ENCODE data around the gene GPR15LG. TPM values are rescaled to one million over a fixed set of nuclear protein-coding genes. Genes with fewer than 3 reads are reported as not detected.

GPR15LG gene
- total RNA-seq, 2 donors from 2014 or later: not detected

- WGBS, 2 donors: 13 to 14% methylated on average over 4 of the region's 4 CpGs
- Histone ChIP-seq H3K27me3 (peaks cover 0 to 22% of the 10 kb centered on the region in 2 donors), H3K4me3 (no peak overlapping the region), H3K9me3 (no peaks in the 10 kb centered on the region), H3K4me1 (peaks cover 14% of the 10 kb centered on the region), H3K36me3 (replicated peaks in 1 of 2; ENCODE audit: insufficient read depth in 1 of 2, low read depth in 2 of 2) (no peaks in the 10 kb centered on the region), H3K27ac (no peak overlapping the region)
- DNase-seq: no peak
- no peak for TF ChIP-seq POLR2A (IDR thresholded peaks at IDR 0.05)
- TF ChIP-seq, protein P1, sequence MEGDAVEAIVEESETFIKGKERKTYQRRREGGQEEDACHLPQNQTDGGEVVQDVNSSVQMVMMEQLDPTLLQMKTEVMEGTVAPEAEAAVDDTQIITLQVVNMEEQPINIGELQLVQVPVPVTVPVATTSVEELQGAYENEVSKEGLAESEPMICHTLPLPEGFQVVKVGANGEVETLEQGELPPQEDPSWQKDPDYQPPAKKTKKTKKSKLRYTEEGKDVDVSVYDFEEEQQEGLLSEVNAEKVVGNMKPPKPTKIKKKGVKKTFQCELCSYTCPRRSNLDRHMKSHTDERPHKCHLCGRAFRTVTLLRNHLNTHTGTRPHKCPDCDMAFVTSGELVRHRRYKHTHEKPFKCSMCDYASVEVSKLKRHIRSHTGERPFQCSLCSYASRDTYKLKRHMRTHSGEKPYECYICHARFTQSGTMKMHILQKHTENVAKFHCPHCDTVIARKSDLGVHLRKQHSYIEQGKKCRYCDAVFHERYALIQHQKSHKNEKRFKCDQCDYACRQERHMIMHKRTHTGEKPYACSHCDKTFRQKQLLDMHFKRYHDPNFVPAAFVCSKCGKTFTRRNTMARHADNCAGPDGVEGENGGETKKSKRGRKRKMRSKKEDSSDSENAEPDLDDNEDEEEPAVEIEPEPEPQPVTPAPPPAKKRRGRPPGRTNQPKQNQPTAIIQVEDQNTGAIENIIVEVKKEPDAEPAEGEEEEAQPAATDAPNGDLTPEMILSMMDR (IDR thresholded peaks at IDR 0.05): no peak
- ATAC-seq: no peak
- intact Hi-C loops (cut with DNase I): no loop called here
These were observed 22.5 kb downstream of the GPR15LG start for GRCh38 chr10:84196083-84196482.

GRCh38 chr10:84196941-84197340 is 23.3 kb downstream of the GPR15LG start:
- ATAC-seq (no peak), DNase-seq (no peak)
- H3K36me3 ChIP-seq (replicated peaks in 1 of 2; ENCODE audit: insufficient read depth in 1 of 2, low read depth in 2 of 2): no peaks in the 10 kb centered on the region
- TF ChIP-seq, protein P1 (IDR thresholded peaks at IDR 0.05): no peak
- no peak for TF ChIP-seq POLR2A (IDR thresholded peaks at IDR 0.05)
- H3K4me1 ChIP-seq: peaks cover 14% of the 10 kb centered on the region
- H3K9me3 ChIP-seq: no peaks in the 10 kb centered on the region
- intact Hi-C loops (cut with DNase I): no loop called here
- 36 to 53% methylated on average over 5 of the region's 5 CpGs for WGBS, 2 donors
- H3K27ac ChIP-seq: no peak overlapping the region
- H3K4me3 ChIP-seq: no peak overlapping the region
- peaks cover 0 to 22% of the 10 kb centered on the region in 2 donors for H3K27me3 ChIP-seq

DNA sequence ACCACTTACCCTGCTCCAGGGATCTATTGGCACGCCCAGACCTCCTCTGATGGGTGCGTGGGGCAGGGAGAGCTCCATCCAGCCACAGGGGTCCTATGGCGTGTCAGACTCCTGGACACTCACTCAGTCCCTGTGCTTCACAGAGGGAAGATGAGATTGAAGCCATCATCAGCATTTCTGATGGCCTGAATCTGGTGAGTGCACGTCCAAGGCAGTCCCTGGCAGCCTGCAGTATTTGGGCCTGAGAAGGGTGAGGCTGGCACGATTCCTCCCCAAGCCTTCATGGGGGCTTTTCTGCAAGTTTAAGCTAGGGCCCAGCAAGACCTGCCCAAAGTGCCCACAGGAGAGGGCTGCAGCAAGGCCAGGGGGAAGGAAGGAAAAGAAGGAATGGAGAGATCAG is 24.0 kb downstream of the GPR15LG start:
- H3K4me1 ChIP-seq: peaks cover 14% of the 10 kb centered on the region
- TF ChIP-seq, protein P1 (IDR thresholded peaks at IDR 0.05): no peak
- no peak for TF ChIP-seq POLR2A (IDR thresholded peaks at IDR 0.05)
- intact Hi-C loops (cut with DNase I): no loop called here
- 43 to 53% methylated on average over 3 to 5 of the region's 5 CpGs for WGBS, 2 donors
- H3K4me3 ChIP-seq: no peak overlapping the region
- DNase-seq (no peak), ATAC-seq (no peak)
- peaks cover 0 to 22% of the 10 kb centered on the region in 2 donors for H3K27me3 ChIP-seq
- no peak overlapping the region for H3K27ac ChIP-seq
- H3K36me3 ChIP-seq (replicated peaks in 1 of 2; ENCODE audit: insufficient read depth in 1 of 2, low read depth in 2 of 2): no peaks in the 10 kb centered on the region
- H3K9me3 ChIP-seq: no peaks in the 10 kb centered on the region

DNA sequence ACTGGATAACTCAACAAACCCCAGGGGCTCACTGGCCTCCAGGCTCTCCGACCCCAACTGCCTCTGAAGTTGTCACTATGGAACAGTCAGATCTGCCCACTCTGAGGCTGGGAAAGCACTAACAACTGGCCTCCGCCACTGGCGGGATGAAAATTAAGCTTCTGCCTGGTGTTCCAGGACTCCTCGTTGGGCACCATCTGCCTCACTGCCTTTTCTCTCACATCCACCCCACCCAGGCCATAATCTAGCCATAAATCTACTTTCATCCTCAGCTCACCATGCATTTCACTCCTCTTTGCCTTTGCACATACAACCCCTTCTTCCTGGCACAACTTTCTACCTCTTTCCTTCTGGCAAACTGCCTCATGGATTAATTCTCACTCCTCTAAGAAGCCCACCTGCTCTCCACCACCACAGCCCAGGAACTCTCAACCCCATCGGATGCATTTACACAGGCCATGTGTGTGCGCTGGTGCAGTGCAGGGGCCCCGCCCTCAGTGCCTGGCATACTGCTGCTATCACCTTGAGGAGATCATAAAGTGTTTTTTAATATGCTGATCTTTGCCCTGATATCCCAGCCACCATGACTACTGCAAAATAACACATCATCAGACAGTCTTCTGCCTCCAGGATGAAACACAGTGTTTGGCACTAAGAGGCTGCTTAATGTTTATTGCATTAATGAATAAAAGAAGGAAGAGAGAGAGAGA is 24.8 kb downstream of the GPR15LG start:
- Histone ChIP-seq H3K4me3 (no peak overlapping the region), H3K36me3 (replicated peaks in 1 of 2; ENCODE audit: insufficient read depth in 1 of 2, low read depth in 2 of 2) (no peaks in the 10 kb centered on the region), H3K4me1 (peaks cover 14% of the 10 kb centered on the region), H3K9me3 (no peaks in the 10 kb centered on the region), H3K27ac (no peak overlapping the region), H3K27me3 (peaks cover 0 to 22% of the 10 kb centered on the region in 2 donors)
- no peak for DNase-seq
- intact Hi-C loops (cut with DNase I): no loop called here
- TF ChIP-seq, protein P1 (IDR thresholded peaks at IDR 0.05): no peak
- no peak for TF ChIP-seq POLR2A (IDR thresholded peaks at IDR 0.05)
- WGBS, 2 donors: 65 to 70% methylated on average over 7 of the region's 7 CpGs
- ATAC-seq: no peak

All from body of pancreas (tissue), 4 donors.